Panc1 (cell line): ENCODE measurements around the gene PCED1B. TPM values are rescaled to one million over a fixed set of nuclear protein-coding genes. Genes with fewer than 3 reads are reported as not detected.

ENCODE experiments used
- ATAC-seq: fragments of 200-7000 bp; cut with Tn5 transposase; 2 replicates; pipeline ENCODE4 v1.9.1; 2020; ENCODE audit warnings: mild to moderate bottlenecking, moderate library complexity
- BruUV-seq: library from RNA; stranded (reverse); fragments of 400-500 nt; replicated peaks from 2 replicates; lab custom pipeline; 2021; lab: Mats Ljungman, UMichigan
- CTCF ChIA-PET: fragments of 300-600 bp; sonication (Branson Sonifier 250); formaldehyde crosslinking; loops from one replicate; lab custom pipeline; 2022; ENCODE audit warnings: antibody characterized with exemption; lab: Charles Lee
- POLR2A ChIA-PET: fragments of 300-600 bp; sonication (Branson Sonifier 250); formaldehyde crosslinking; loops from one replicate; lab custom pipeline; 2022; ENCODE audit warnings: antibody characterized with exemption; lab: Charles Lee
- DNase-seq: peaks from one replicate; pipeline ENCODE4 v3.0.0-alpha.2; 2010; ENCODE audit warnings: low read depth, low spot score
- H3K27ac ChIP-seq: 2 replicates; pipeline ENCODE4 v1.5.1; 2011; ENCODE audit warnings: mild to moderate bottlenecking, low read length, inconsistent platforms
- H3K27me3 ChIP-seq: fragments of 200-500 bp; sonication (Bioruptor generic); 2 replicates; pipeline ENCODE4 v1.6.0; 2014; ENCODE audit warnings: low read length, inconsistent platforms; ENCODE audit not compliant: control insufficient read depth, insufficient read depth
- H3K36me3 ChIP-seq: fragments of 200-500 bp; sonication (Bioruptor generic); 2 replicates; pipeline ENCODE4 v1.5.1; 2014; ENCODE audit warnings: inconsistent platforms, mild to moderate bottlenecking, low read length, moderate library complexity; ENCODE audit not compliant: control insufficient read depth, insufficient read depth
- H3K4me1 ChIP-seq: 2 replicates; pipeline ENCODE4 v1.5.1; 2011; ENCODE audit warnings: inconsistent platforms, mild to moderate bottlenecking, low read length, moderate library complexity; ENCODE audit not compliant: control insufficient read depth, insufficient read depth
- H3K4me3 ChIP-seq, 2 experiments: 2 replicates each; pipeline ENCODE4 v1.5.1; 2011 to 2012; ENCODE audit warnings: low read depth in 2 of 2, low read length in 2 of 2, mild to moderate bottlenecking in 2 of 2, inconsistent platforms in 1 of 2, moderate library complexity in 1 of 2
- H3K9me3 ChIP-seq: fragments of 200-500 bp; sonication (Bioruptor generic); 2 replicates; pipeline ENCODE4 v1.5.1; 2014; ENCODE audit warnings: low read depth, mild to moderate bottlenecking, inconsistent platforms, low read length, moderate library complexity; ENCODE audit not compliant: control insufficient read depth, insufficient read depth
- POLR2AphosphoS5 ChIP-seq: IDR thresholded peaks from 2 replicates; pipeline ENCODE4 v1.6.1; 2012; ENCODE audit warnings: mild to moderate bottlenecking, low read depth, low read length, moderate library complexity
- SIN3A ChIP-seq: IDR thresholded peaks from 2 replicates; pipeline ENCODE4 v1.6.1; 2012; ENCODE audit warnings: low read depth, mild to moderate bottlenecking, low read length, moderate library complexity, borderline replicate concordance; ENCODE audit not compliant: insufficient read depth
- TCF7L2 ChIP-seq: IDR thresholded peaks from 2 replicates; pipeline ENCODE4 v1.6.1; 2011; ENCODE audit warnings: mild to moderate bottlenecking, low read depth, low read length, inconsistent platforms
- in situ Hi-C: cut with HindIII; loops from 2 replicates; pipeline ENCODE4 v1.10.0; 2016; ENCODE audit warnings: low sequenced_read_pairs, low pct_unique_long_range_greater_than_20kb
- intact Hi-C: fragments of 100-400 bp; cut with micrococcal nuclease; formaldehyde crosslinking; loops from one replicate; pipeline ENCODE4 v1.10.0; 2022; ENCODE audit not compliant: unreplicated experiment
- total RNA-seq: library from RNA; stranded (reverse); gene quantifications from one replicate; pipeline ENCODE4 v1.2.1, GENCODE V29; 2021; ENCODE audit not compliant: unreplicated experiment
- TF ChIP-seq, protein P1 (sequence below), 2 experiments: IDR thresholded peaks; 2 replicates each; pipeline ENCODE4 v1.6.1; 2011 to 2012; ENCODE audit warnings: low read depth in 2 of 2, control low read depth in 1 of 2, low read length in 1 of 2, mild to moderate bottlenecking in 1 of 2, moderate library complexity in 1 of 2; ENCODE audit not compliant: insufficient read depth in 1 of 2
- TF ChIP-seq, protein P2 (sequence below): fragments of 450-650 bp; IDR thresholded peaks from 2 replicates; pipeline ENCODE4 v1.5.1; 2017; ENCODE audit warnings: mild to moderate bottlenecking

Gene PCED1B
- total RNA-seq, 1 experiment from 2014 or later, result 0.82 TPM

- Histone ChIP-seq H3K4me1 (peaks cover 28% of the 10 kb centered on the region), H3K27ac (peak overlapping the region; percentile 51), H3K27me3 (no peaks in the 10 kb centered on the region), H3K4me3 (no peak overlapping the region), H3K9me3 (no peaks in the 10 kb centered on the region; the same call in 1 of the 2 replicates), H3K36me3 (no peaks in the 10 kb centered on the region)
- no peak for DNase-seq
- TF ChIP-seq, protein P1, sequence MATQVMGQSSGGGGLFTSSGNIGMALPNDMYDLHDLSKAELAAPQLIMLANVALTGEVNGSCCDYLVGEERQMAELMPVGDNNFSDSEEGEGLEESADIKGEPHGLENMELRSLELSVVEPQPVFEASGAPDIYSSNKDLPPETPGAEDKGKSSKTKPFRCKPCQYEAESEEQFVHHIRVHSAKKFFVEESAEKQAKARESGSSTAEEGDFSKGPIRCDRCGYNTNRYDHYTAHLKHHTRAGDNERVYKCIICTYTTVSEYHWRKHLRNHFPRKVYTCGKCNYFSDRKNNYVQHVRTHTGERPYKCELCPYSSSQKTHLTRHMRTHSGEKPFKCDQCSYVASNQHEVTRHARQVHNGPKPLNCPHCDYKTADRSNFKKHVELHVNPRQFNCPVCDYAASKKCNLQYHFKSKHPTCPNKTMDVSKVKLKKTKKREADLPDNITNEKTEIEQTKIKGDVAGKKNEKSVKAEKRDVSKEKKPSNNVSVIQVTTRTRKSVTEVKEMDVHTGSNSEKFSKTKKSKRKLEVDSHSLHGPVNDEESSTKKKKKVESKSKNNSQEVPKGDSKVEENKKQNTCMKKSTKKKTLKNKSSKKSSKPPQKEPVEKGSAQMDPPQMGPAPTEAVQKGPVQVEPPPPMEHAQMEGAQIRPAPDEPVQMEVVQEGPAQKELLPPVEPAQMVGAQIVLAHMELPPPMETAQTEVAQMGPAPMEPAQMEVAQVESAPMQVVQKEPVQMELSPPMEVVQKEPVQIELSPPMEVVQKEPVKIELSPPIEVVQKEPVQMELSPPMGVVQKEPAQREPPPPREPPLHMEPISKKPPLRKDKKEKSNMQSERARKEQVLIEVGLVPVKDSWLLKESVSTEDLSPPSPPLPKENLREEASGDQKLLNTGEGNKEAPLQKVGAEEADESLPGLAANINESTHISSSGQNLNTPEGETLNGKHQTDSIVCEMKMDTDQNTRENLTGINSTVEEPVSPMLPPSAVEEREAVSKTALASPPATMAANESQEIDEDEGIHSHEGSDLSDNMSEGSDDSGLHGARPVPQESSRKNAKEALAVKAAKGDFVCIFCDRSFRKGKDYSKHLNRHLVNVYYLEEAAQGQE (IDR thresholded peaks at IDR 0.05; ENCODE audit: insufficient read depth in 1 of 2, low read depth in 2 of 2, low read length in 1 of 2), result no peak
- TF ChIP-seq, protein P2, sequence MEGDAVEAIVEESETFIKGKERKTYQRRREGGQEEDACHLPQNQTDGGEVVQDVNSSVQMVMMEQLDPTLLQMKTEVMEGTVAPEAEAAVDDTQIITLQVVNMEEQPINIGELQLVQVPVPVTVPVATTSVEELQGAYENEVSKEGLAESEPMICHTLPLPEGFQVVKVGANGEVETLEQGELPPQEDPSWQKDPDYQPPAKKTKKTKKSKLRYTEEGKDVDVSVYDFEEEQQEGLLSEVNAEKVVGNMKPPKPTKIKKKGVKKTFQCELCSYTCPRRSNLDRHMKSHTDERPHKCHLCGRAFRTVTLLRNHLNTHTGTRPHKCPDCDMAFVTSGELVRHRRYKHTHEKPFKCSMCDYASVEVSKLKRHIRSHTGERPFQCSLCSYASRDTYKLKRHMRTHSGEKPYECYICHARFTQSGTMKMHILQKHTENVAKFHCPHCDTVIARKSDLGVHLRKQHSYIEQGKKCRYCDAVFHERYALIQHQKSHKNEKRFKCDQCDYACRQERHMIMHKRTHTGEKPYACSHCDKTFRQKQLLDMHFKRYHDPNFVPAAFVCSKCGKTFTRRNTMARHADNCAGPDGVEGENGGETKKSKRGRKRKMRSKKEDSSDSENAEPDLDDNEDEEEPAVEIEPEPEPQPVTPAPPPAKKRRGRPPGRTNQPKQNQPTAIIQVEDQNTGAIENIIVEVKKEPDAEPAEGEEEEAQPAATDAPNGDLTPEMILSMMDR, result no peak
- TF ChIP-seq POLR2AphosphoS5, result no peak
- in situ Hi-C loops, result no loop called here
- BruUV-seq, result no TSS peak
- intact Hi-C loops, result no loop called here
- peak; percentile 81 for ATAC-seq
- ChIA-PET POLR2A (interaction anchor here (0.5 kb wide), 1 partner anchor 579 kb away, joined by 5 read pairs; no protein-coding TSS in a partner anchor), CTCF (no interaction called here)
These were observed 15.4 kb downstream of the PCED1B start for GRCh38 chr12:47094804-47095203.

DNA sequence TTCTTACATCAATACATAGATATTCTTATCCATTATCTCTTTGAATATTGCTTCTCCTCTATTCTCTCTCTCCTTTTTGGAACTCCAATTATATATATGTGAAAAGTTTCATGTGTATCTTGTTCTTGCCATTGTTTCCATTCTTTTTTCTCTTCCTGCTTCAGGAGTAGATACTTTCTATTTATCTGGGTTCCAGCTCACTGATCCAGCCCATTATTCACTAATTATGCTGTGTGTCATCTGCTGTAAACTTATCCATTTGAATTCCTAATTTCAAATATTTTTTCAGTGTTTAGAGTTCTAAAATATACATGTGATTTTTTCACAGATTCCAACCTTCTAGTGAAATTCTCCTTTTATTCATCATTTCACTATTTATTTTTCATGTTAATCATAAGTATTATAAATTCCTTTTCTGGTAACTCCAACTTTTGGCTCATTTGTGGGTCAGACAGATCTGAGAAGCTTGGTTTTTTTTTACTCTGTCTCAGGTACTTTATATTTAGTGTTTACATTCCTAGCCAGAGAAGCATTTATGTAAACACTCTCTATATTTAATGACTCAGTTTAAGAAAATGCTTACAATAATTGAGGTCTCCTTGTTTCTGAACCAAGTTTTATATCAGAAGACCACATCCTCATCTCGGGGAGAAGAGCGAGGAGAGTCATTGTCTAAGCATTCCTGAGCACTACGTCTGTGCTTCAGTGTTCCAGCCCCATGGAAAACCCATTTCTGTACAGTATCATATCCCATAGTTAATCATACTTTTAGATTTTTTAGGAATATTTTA is 16.2 kb downstream of the PCED1B start:
- BruUV-seq, result no TSS peak
- H3K36me3 ChIP-seq, result no peaks in the 10 kb centered on the region
- H3K4me3 ChIP-seq, result no peak overlapping the region
- peak overlapping the region; percentile 51 for H3K27ac ChIP-seq
- ChIA-PET CTCF (no interaction called here), POLR2A (no interaction called here)
- ATAC-seq, result peak; percentile 95
- no peaks in the 10 kb centered on the region; the same call in 1 of the 2 replicates for H3K9me3 ChIP-seq
- intact Hi-C loops (no loop called here), in situ Hi-C loops (no loop called here)
- H3K27me3 ChIP-seq, result no peaks in the 10 kb centered on the region
- TF ChIP-seq TCF7L2 (no peak), POLR2AphosphoS5 (no peak), SIN3A (no peak)
- TF ChIP-seq, protein P1 (IDR thresholded peaks at IDR 0.05; ENCODE audit: insufficient read depth in 1 of 2, low read depth in 2 of 2, low read length in 1 of 2), result no peak
- TF ChIP-seq, protein P2, result no peak
- DNase-seq, result no peak
- H3K4me1 ChIP-seq, result peaks cover 28% of the 10 kb centered on the region
